ENCODE data around the gene ECE1.

GRCh38 chr1:21238141-21238800 lies 52.0 kb downstream of the ECE1 start:
- TF ChIP-seq CTCF (IDR thresholded peaks at IDR 0.05) (no peak), POLR2A (IDR thresholded peaks at IDR 0.05) (no peak)
